HCT116 (cell line): ENCODE data around the gene GPR146. TPM values are rescaled to one million over a fixed set of nuclear protein-coding genes. Genes with fewer than 3 reads are reported as not detected.

Experiments used
- ATAC-seq: fragments of 200-7000 bp; cut with Tn5 transposase; 2 replicates; pipeline ENCODE4 v1.9.1; 2020; ENCODE audit warnings: mild to moderate bottlenecking, moderate library complexity
- BruUV-seq: library from RNA; stranded (reverse); fragments of 400-500 nt; replicated peaks from 2 replicates; lab custom pipeline; 2021; lab: Mats Ljungman, UMichigan
- CTCF ChIA-PET: fragments of 300-600 bp; sonication (Branson Sonifier 250); formaldehyde crosslinking; loops from one replicate; lab custom pipeline; 2021; ENCODE audit warnings: antibody characterized with exemption; lab: Charles Lee
- POLR2A ChIA-PET: fragments of 300-600, 350-600 bp; sonication (Branson Sonifier 250); formaldehyde crosslinking; loops from one replicate; lab custom pipeline; 2021; ENCODE audit warnings: antibody characterized with exemption; lab: Charles Lee
- RAD21 ChIA-PET, 2 experiments: fragments of 300-600 bp; sonication (Branson Sonifier 250); formaldehyde crosslinking; loops; one replicate each; lab custom pipeline; 2023; ENCODE audit warnings: low total read pairs in 2 of 2; ENCODE audit not compliant: uncharacterized antibody in 2 of 2, unreplicated experiment in 2 of 2, low non-redundant PET in 1 of 2; lab: Charles Lee
- DNase-seq: peaks from one replicate; pipeline ENCODE4 v3.0.0-alpha.2; 2010; ENCODE audit warnings: low read depth, low spot score
- H2AFZ ChIP-seq: fragments of 200-600 bp; shearing (Covaris generic), sonication (generic); 2 replicates; pipeline ENCODE4 v1.6.1; 2017; ENCODE audit warnings: low read depth, mixed run types, mixed read lengths, antibody characterized with exemption, low read length; ENCODE audit not compliant: poor library complexity, severe bottlenecking
- H3K27ac ChIP-seq: 2 replicates; pipeline ENCODE4 v1.5.1; 2012; ENCODE audit warnings: low read depth, low read length
- H3K27me3 ChIP-seq: fragments of 200-600 bp; sonication (generic); 2 replicates; pipeline ENCODE4 v1.6.1; 2016; ENCODE audit warnings: mixed run types, low read length, mixed read lengths; ENCODE audit not compliant: insufficient read depth
- H3K36me3 ChIP-seq, 2 experiments: fragments of 200-500 bp in 1 of 2; fragments of 200-600 bp in 1 of 2; sonication (Bioruptor generic) in 1 of 2; sonication (generic) in 1 of 2; 2 replicates each; pipeline versions ENCODE4 v1.5.1 to v1.6.1; 2014 to 2016; ENCODE audit warnings: low read length in 2 of 2, inconsistent platforms in 1 of 2, mixed read lengths in 1 of 2, mixed run types in 1 of 2; ENCODE audit not compliant: insufficient read depth in 2 of 2, control insufficient read depth in 1 of 2
- H3K4me1 ChIP-seq, 2 experiments: fragments of 200-600 bp in 1 of 2; sonication (generic) in 1 of 2; 2 replicates each; pipeline versions ENCODE4 v1.5.1 to v1.6.1; 2012 to 2017; ENCODE audit warnings: low read length in 2 of 2, inconsistent platforms in 1 of 2, mild to moderate bottlenecking in 1 of 2, mixed read lengths in 1 of 2, mixed run types in 1 of 2, moderate library complexity in 1 of 2; ENCODE audit not compliant: insufficient read depth in 2 of 2, control insufficient read depth in 1 of 2
- H3K4me2 ChIP-seq: fragments of 200-600 bp; sonication (generic); 2 replicates; pipeline ENCODE4 v1.6.1; 2017; ENCODE audit warnings: mixed run types, low read length, mixed read lengths
- H3K4me3 ChIP-seq, 2 experiments: fragments of 200-600 bp in 1 of 2; sonication (generic) in 1 of 2; replicated peaks in 1 of 2; 2 replicates each; pipeline ENCODE4 v1.5.1; 2011 to 2016; ENCODE audit warnings: low read length in 2 of 2, control low read depth in 1 of 2, low read depth in 1 of 2, mild to moderate bottlenecking in 1 of 2, mixed read lengths in 1 of 2, mixed run types in 1 of 2
- H3K79me2 ChIP-seq: fragments of 200-600 bp; sonication (generic); 2 replicates; pipeline ENCODE4 v1.6.1; 2017; ENCODE audit warnings: mild to moderate bottlenecking, mixed run types, low read length, moderate library complexity, mixed read lengths; ENCODE audit not compliant: insufficient read depth
- H3K9ac ChIP-seq: fragments of 200-600 bp; sonication (generic); 2 replicates; pipeline ENCODE4 v1.6.1; 2016; ENCODE audit warnings: low read length, mixed read lengths
- H3K9me2 ChIP-seq: fragments of 200-600 bp; sonication (generic), shearing (Covaris generic); 2 replicates; pipeline ENCODE4 v1.6.1; 2017; ENCODE audit warnings: mixed run types, mild to moderate bottlenecking, moderate library complexity; ENCODE audit not compliant: insufficient read depth
- H3K9me3 ChIP-seq, 2 experiments: fragments of 200-500 bp in 1 of 2; fragments of 200-600 bp in 1 of 2; sonication (Bioruptor generic) in 1 of 2; sonication (generic) in 1 of 2; 2 replicates each; pipeline ENCODE4 v1.6.1; 2014 to 2017; ENCODE audit warnings: low read length in 2 of 2, mixed read lengths in 2 of 2, inconsistent platforms in 1 of 2, low read depth in 1 of 2, mild to moderate bottlenecking in 1 of 2, mixed run types in 1 of 2, moderate library complexity in 1 of 2; ENCODE audit not compliant: control insufficient read depth in 1 of 2, insufficient read depth in 1 of 2
- H4K20me1 ChIP-seq: fragments of 200-600 bp; sonication (generic), shearing (Covaris generic); 2 replicates; pipeline ENCODE4 v1.6.1; 2017; ENCODE audit warnings: mixed run types, mild to moderate bottlenecking, moderate library complexity; ENCODE audit not compliant: insufficient read depth
- CBX3 ChIP-seq: IDR thresholded peaks from 2 replicates; pipeline ENCODE4 v1.6.1; 2012; ENCODE audit warnings: low read depth
- CEBPB ChIP-seq: IDR thresholded peaks from 2 replicates; pipeline ENCODE4 v1.6.1; 2012; ENCODE audit warnings: low read depth
- EGR1 ChIP-seq: IDR thresholded peaks from 2 replicates; pipeline ENCODE4 v1.6.1; 2012; ENCODE audit warnings: low read depth
- ELF1 ChIP-seq: IDR thresholded peaks from 2 replicates; pipeline ENCODE4 v1.6.1; 2012; ENCODE audit warnings: low read depth, borderline replicate concordance
- EZH2 ChIP-seq: fragments of 200-600 bp; sonication (generic); IDR thresholded peaks from 2 replicates; pipeline ENCODE4 v1.6.1; 2017; ENCODE audit warnings: antibody characterized with exemption, mixed run types
- EZH2phosphoT487 ChIP-seq: fragments of 200-600 bp; IDR thresholded peaks from 2 replicates; pipeline ENCODE4 v1.6.1; 2018; ENCODE audit warnings: antibody characterized with exemption, borderline replicate concordance
- POLR2A ChIP-seq: IDR thresholded peaks from 2 replicates; pipeline ENCODE4 v1.7.0; 2011; ENCODE audit warnings: borderline replicate concordance; ENCODE audit not compliant: insufficient read depth, insufficient read length; ENCODE audit errors: extremely low read depth
- POLR2AphosphoS5 ChIP-seq: IDR thresholded peaks from 2 replicates; pipeline ENCODE4 v1.6.1; 2011; ENCODE audit warnings: mild to moderate bottlenecking, low read depth, low read length, moderate library complexity
- SIN3A ChIP-seq: IDR thresholded peaks from 2 replicates; pipeline ENCODE4 v1.6.1; 2012; ENCODE audit warnings: low read depth
- SP1 ChIP-seq: IDR thresholded peaks from 2 replicates; pipeline ENCODE4 v1.6.1; 2012; ENCODE audit warnings: low read depth
- SRF ChIP-seq: IDR thresholded peaks from 2 replicates; pipeline ENCODE4 v1.6.1; 2012; ENCODE audit warnings: low read depth
- TCF7L2 ChIP-seq: IDR thresholded peaks from 2 replicates; pipeline ENCODE4 v1.7.0; 2011; ENCODE audit warnings: borderline replicate concordance, inconsistent platforms; ENCODE audit not compliant: insufficient read depth, insufficient read length; ENCODE audit errors: extremely low read depth
- YY1 ChIP-seq: IDR thresholded peaks from 2 replicates; pipeline ENCODE4 v1.6.1; 2011; ENCODE audit warnings: low read length, low read depth, moderate library complexity, mild to moderate bottlenecking; ENCODE audit not compliant: insufficient replicate concordance; ENCODE audit errors: extremely low read depth
- ZFX ChIP-seq: fragments of 450-650 bp; IDR thresholded peaks from 2 replicates; pipeline ENCODE4 v1.6.1; 2017
- intact Hi-C: fragments of 100-400 bp; cut with micrococcal nuclease; formaldehyde crosslinking; loops from 2 replicates; pipeline ENCODE4 v1.10.0; 2022
- total RNA-seq: library from RNA; stranded (reverse); gene quantifications from one replicate; pipeline ENCODE4 v1.2.1, GENCODE V29; 2021; ENCODE audit not compliant: unreplicated experiment
- TF ChIP-seq, protein P1 (sequence below), 3 experiments: fragments of 200-600 bp in 1 of 3; sonication (generic) in 1 of 3; IDR thresholded peaks in 2 of 3; conservative IDR thresholded peaks in 1 of 3; 2 replicates each; pipeline ENCODE4 v1.5.1; 2012 to 2017; ENCODE audit warnings: low read depth in 2 of 3, low read length in 2 of 3, antibody characterized with exemption in 1 of 3, borderline replicate concordance in 1 of 3, control low read depth in 1 of 3, mild to moderate bottlenecking in 1 of 3, mixed read lengths in 1 of 3, mixed run types in 1 of 3, moderate library complexity in 1 of 3; ENCODE audit not compliant: insufficient read depth in 1 of 3
- TF ChIP-seq, protein P2 (sequence below): IDR thresholded peaks from 2 replicates; pipeline ENCODE4 v1.6.1; 2011; ENCODE audit warnings: mild to moderate bottlenecking, low read length, moderate library complexity; ENCODE audit not compliant: insufficient replicate concordance; ENCODE audit errors: extremely low read depth
- TF ChIP-seq, protein P3 (sequence below): IDR thresholded peaks from 2 replicates; pipeline ENCODE4 v1.6.1; 2012
- TF ChIP-seq, protein P4 (sequence below): IDR thresholded peaks from 2 replicates; pipeline ENCODE4 v1.6.1; 2012; ENCODE audit warnings: low read depth

Gene GPR146
- total RNA-seq, 1 experiment from 2014 or later: 2.4 TPM

DNA sequence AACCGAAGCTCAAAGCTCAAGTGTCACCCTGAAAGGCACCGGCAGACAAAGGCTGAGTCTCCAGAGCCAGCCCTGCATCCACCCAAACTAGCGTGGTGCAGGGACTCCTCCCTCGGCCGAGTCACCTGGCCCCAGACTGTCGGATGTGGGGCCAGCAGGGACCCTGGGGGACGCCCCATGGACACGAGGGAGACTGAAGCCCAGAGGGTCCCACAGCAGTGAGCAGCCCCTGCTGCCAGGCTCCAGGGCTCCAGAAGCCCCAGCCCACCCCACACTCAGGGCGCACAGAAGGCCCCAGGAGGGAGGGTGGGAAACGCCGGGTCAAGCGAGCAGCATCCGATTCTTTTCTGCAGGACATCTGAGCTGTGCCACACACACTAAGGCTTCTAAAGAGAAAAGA is 20.2 kb downstream of the GPR146 start:
- TF ChIP-seq EZH2phosphoT487 (no peak), ZFX (no peak), POLR2AphosphoS5 (no peak), EGR1 (no peak), EZH2 (no peak), TCF7L2 (no peak), ELF1 (no peak), CBX3 (no peak), CEBPB (no peak), SP1 (no peak), YY1 (no peak), SRF (no peak), POLR2A (no peak), SIN3A (no peak)
- TF ChIP-seq, protein P1, sequence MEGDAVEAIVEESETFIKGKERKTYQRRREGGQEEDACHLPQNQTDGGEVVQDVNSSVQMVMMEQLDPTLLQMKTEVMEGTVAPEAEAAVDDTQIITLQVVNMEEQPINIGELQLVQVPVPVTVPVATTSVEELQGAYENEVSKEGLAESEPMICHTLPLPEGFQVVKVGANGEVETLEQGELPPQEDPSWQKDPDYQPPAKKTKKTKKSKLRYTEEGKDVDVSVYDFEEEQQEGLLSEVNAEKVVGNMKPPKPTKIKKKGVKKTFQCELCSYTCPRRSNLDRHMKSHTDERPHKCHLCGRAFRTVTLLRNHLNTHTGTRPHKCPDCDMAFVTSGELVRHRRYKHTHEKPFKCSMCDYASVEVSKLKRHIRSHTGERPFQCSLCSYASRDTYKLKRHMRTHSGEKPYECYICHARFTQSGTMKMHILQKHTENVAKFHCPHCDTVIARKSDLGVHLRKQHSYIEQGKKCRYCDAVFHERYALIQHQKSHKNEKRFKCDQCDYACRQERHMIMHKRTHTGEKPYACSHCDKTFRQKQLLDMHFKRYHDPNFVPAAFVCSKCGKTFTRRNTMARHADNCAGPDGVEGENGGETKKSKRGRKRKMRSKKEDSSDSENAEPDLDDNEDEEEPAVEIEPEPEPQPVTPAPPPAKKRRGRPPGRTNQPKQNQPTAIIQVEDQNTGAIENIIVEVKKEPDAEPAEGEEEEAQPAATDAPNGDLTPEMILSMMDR (IDR thresholded peaks at IDR 0.05 in 2 of 3, conservative IDR thresholded peaks at IDR 0.05 in 1 of 3; ENCODE audit: borderline replicate concordance in 1 of 3, insufficient read depth in 1 of 3, low read depth in 2 of 3, low read length in 2 of 3): no peak
- TF ChIP-seq, protein P2, sequence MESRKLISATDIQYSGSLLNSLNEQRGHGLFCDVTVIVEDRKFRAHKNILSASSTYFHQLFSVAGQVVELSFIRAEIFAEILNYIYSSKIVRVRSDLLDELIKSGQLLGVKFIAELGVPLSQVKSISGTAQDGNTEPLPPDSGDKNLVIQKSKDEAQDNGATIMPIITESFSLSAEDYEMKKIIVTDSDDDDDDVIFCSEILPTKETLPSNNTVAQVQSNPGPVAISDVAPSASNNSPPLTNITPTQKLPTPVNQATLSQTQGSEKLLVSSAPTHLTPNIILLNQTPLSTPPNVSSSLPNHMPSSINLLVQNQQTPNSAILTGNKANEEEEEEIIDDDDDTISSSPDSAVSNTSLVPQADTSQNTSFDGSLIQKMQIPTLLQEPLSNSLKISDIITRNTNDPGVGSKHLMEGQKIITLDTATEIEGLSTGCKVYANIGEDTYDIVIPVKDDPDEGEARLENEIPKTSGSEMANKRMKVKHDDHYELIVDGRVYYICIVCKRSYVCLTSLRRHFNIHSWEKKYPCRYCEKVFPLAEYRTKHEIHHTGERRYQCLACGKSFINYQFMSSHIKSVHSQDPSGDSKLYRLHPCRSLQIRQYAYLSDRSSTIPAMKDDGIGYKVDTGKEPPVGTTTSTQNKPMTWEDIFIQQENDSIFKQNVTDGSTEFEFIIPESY: no peak
- TF ChIP-seq, protein P3, sequence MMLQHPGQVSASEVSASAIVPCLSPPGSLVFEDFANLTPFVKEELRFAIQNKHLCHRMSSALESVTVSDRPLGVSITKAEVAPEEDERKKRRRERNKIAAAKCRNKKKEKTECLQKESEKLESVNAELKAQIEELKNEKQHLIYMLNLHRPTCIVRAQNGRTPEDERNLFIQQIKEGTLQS: no peak
- TF ChIP-seq, protein P4, sequence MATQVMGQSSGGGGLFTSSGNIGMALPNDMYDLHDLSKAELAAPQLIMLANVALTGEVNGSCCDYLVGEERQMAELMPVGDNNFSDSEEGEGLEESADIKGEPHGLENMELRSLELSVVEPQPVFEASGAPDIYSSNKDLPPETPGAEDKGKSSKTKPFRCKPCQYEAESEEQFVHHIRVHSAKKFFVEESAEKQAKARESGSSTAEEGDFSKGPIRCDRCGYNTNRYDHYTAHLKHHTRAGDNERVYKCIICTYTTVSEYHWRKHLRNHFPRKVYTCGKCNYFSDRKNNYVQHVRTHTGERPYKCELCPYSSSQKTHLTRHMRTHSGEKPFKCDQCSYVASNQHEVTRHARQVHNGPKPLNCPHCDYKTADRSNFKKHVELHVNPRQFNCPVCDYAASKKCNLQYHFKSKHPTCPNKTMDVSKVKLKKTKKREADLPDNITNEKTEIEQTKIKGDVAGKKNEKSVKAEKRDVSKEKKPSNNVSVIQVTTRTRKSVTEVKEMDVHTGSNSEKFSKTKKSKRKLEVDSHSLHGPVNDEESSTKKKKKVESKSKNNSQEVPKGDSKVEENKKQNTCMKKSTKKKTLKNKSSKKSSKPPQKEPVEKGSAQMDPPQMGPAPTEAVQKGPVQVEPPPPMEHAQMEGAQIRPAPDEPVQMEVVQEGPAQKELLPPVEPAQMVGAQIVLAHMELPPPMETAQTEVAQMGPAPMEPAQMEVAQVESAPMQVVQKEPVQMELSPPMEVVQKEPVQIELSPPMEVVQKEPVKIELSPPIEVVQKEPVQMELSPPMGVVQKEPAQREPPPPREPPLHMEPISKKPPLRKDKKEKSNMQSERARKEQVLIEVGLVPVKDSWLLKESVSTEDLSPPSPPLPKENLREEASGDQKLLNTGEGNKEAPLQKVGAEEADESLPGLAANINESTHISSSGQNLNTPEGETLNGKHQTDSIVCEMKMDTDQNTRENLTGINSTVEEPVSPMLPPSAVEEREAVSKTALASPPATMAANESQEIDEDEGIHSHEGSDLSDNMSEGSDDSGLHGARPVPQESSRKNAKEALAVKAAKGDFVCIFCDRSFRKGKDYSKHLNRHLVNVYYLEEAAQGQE: no peak

More for the DNA sequence above, 20.2 kb downstream of the GPR146 start:
- Histone ChIP-seq H3K4me2 (no peak overlapping the region), H2AFZ (no peak overlapping the region), H3K4me1 (0 out of 4 replicates have a peak, but pooled peaks cover 0 to 2% of the 10 kb centered on the region in 2 experiments), H3K4me3 (no peak overlapping the region), H3K36me3 (no peaks in the 10 kb centered on the region), H3K27me3 (no peaks in the 10 kb centered on the region), H3K27ac (no peak overlapping the region), H4K20me1 (no peaks in the 10 kb centered on the region), H3K9me2 (no peaks in the 10 kb centered on the region), H3K9me3 (no peaks in the 10 kb centered on the region), H3K9ac (no peak overlapping the region), H3K79me2 (no peaks in the 10 kb centered on the region; the same call in 1 of the 2 replicates)
- ChIA-PET POLR2A (no interaction called here), CTCF (interaction anchor here (1.3 to 2.6 kb wide), 2 partner anchors 71 to 74 kb away, joined by 3 to 69 read pairs; no protein-coding TSS in a partner anchor), RAD21 (no interaction called here)
- ATAC-seq (no peak), DNase-seq (no peak)
- BruUV-seq: no TSS peak
- intact Hi-C loops: loop anchor here (2.0 to 10.0 kb wide), 2 partner anchors 44 to 160 kb away; no protein-coding TSS in a partner anchor
